WI38 (cell line): ENCODE data around the gene MOB2.
"Not testable (repeated sequence)": the region's sequence is repeated elsewhere in the genome, so short reads cannot be mapped to it uniquely, and the experiment has no call there.

Experiments
- H3K4me3 ChIP-seq: 2 replicates; pipeline ENCODE4 v1.5.1; 2011; ENCODE audit warnings: low read depth, mild to moderate bottlenecking, control low read depth, low read length
- TF ChIP-seq, protein P1 (sequence below): IDR thresholded peaks from 2 replicates; pipeline ENCODE4 v1.5.1; 2012; ENCODE audit warnings: low read depth, mild to moderate bottlenecking, control low read depth, low read length

MOB2 gene

DNA sequence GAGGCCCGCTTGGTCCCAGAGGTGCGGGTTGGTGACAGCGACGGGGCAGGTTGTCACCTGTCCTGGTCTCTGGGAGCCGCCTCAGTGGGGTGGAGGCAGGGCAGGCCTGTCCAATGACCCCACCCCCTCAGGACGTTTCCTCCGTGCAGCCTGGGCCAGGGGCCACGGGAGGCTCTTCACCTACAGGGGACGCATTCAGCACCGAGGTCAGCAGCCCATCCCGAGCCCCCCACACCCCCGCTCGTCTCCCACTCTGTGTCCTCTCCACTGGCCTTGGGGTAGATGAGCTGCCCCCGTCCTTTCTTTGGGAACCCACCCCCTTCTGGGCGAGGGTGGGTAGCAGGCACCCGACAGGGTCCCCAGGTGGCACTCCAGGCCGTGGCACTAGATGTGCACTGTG, 61.1 kb downstream of the MOB2 start:
- TF ChIP-seq, protein P1, sequence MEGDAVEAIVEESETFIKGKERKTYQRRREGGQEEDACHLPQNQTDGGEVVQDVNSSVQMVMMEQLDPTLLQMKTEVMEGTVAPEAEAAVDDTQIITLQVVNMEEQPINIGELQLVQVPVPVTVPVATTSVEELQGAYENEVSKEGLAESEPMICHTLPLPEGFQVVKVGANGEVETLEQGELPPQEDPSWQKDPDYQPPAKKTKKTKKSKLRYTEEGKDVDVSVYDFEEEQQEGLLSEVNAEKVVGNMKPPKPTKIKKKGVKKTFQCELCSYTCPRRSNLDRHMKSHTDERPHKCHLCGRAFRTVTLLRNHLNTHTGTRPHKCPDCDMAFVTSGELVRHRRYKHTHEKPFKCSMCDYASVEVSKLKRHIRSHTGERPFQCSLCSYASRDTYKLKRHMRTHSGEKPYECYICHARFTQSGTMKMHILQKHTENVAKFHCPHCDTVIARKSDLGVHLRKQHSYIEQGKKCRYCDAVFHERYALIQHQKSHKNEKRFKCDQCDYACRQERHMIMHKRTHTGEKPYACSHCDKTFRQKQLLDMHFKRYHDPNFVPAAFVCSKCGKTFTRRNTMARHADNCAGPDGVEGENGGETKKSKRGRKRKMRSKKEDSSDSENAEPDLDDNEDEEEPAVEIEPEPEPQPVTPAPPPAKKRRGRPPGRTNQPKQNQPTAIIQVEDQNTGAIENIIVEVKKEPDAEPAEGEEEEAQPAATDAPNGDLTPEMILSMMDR = no peak
- H3K4me3 ChIP-seq = no peak overlapping the region

DNA sequence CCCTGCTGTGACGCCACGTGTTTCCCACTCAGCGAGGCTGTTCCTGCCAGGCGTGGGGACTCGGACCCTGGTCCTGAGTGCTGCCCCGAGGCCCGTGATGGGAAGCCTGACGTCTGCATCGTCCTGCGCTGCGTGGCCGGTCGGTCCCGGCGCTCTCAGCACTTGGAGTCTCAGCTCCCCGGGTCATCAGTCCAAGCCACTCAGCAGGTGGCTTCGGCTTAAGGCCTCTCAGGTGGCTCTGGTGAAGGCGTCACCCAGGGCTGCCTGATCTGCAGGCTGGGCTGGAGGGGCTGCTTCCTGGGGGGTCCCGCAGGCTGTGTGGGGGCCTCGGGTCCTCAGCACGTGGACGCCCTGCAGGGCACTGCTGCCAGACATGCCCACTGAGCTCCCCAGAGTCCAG, 61.6 kb downstream of the MOB2 start:
- H3K4me3 ChIP-seq = no peak overlapping the region
- TF ChIP-seq, protein P1 = no peak

DNA sequence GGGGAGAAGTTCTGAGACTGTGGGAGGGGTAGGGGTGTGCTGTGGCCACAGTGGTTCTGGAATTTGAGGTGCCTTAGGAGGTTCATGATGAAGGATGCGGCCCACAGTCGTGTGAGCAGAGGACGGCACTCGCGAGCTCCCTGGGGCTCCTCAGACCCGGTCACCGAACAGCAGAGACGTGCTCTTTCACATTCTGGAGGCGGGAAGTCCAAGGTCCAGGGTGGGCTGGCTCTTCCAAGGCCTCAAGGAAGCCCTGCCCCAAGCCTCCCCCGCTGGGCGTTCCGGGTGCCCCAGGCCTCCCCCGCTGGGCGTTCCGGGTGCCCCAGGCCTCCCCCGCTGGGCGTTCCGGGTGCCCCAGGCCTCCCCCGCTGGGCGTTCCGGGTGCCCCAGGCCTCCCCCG, 63.2 kb downstream of the MOB2 start:
- H3K4me3 ChIP-seq = not testable (repeated sequence)

DNA sequence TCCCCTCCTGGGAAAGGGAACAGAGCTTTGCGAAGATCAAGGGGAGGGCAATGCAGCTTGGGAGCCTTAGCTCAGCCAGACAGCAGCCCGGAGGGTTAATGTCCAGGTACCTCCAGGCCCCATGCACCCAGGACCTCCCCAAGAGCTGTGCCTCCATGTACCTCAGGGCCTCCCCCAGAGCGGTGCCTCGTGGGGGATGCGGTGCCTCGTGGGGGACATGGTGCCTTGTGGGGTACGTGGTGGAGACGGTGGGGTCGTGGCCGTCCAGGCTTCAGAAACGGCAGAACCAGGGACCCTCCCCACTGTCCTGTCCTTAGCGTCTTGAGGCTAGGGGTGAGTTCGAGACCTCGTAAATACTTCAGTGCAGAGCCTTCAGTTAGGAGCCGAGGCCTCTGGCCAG, 63.6 kb downstream of the MOB2 start:
- no peak overlapping the region for H3K4me3 ChIP-seq
- TF ChIP-seq, protein P1 = no peak

DNA sequence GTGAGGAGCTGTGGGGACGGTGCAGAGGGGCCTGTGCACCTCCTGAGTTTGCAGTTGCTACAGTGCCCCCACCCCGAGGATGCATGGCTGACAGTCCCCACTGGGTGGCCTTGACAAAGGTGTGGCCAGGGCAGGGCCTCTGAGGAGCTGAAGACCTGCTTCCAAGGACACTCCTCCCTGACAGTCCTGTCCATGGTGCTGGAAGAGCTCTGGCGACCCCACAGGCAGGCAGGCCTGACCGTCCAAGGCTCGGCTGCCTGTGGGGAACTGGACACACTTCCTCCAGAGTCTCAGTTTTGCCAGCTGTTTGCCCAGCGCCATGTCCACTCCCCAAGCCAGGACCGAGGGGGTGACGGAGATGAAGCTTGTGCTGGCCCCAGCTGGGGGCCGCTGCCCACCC, 64.1 kb downstream of the MOB2 start:
- H3K4me3 ChIP-seq = no peak overlapping the region
- TF ChIP-seq, protein P1 = no peak

DNA sequence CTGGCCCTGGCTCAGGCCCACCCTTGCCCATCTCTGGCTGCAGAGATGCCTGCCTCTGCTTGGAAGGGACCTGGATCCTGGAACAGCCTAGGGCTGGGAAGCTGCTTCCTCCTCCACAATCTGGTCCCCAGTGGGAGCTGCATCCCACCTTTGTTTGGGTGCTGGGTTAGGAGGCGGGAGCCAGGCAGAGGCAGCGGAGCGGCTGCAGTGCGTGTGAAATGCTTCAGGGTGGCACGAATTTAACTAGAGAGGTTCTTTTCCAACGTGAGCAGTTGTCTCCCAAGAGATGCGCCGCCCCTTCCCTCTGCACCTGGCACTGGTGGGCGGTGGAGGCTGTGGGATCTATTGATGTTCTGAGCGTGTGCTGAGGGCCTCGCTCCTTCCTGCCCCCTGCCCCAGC, 65.3 kb downstream of the MOB2 start:
- no peak overlapping the region for H3K4me3 ChIP-seq

DNA sequence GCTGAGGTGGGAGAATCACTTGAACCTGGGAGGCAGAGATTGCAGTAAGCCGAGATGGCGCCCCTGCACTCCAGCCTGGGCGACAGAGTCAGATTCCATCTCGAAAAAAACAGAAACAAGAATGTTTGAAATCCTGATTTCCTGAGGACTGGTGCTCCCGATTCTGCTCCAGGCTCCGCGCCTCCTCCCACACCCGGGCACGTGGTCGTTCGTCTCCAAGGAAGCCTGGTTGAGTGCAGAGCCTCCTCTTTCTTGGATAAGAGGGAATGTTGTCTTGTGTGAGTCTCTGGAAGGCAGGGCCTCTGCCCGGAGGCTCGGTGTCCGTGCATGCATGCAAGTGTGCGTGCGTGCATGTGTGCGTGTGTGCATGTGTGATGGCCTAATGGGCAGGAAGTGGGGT, 66.8 kb downstream of the MOB2 start:
- TF ChIP-seq, protein P1 = no peak
- H3K4me3 ChIP-seq = no peak overlapping the region

More for the DNA sequence above, 65.3 kb downstream of the MOB2 start:
- TF ChIP-seq, protein P1 = no peak
